HepG2 (cell line): ENCODE results near the gene SMAD6. TPM values are rescaled to one million over a fixed set of nuclear protein-coding genes. Genes with fewer than 3 reads are reported as not detected.
A peak's percentile ranks its signal among the peaks of the same experiment; 100 is the strongest.

Source experiments
- ATF7 ChIP-seq, 2 experiments: fragments of 450-650 bp in 1 of 2; sonication (generic) in 1 of 2; formaldehyde crosslinking in 1 of 2; IDR thresholded peaks; 2 replicates each; pipeline versions ENCODE4 v1.4.0 to v1.6.1; 2016 to 2020; ENCODE audit warnings: antibody characterized with exemption in 1 of 2, mild to moderate bottlenecking in 1 of 2, missing genetic modification reagents in 1 of 2
- BHLHE40 ChIP-seq: IDR thresholded peaks from 2 replicates; pipeline ENCODE4 v1.6.1; 2011; ENCODE audit warnings: low read length, improper control_type of control experiment
- DNMT3B ChIP-seq: conservative IDR thresholded peaks from 2 replicates; pipeline ENCODE4 v1.6.1; 2016; ENCODE audit warnings: missing biosample characterization, control low read depth
- GATA4 ChIP-seq: sonication (generic); IDR thresholded peaks from 2 replicates; pipeline ENCODE4 v1.6.1; 2016; ENCODE audit warnings: antibody characterized with exemption, low read depth, borderline replicate concordance
- ISL2 ChIP-seq: sonication (generic); formaldehyde crosslinking; IDR thresholded peaks from 2 replicates; pipeline ENCODE4 v1.5.0; 2020; ENCODE audit warnings: missing genetic modification reagents
- JDP2 ChIP-seq: sonication (generic); formaldehyde crosslinking; IDR thresholded peaks from 2 replicates; pipeline ENCODE4 v1.8.1; 2022; ENCODE audit warnings: missing genetic modification reagents, borderline replicate concordance
- MATR3 ChIP-seq: sonication (generic); formaldehyde crosslinking; IDR thresholded peaks from 2 replicates; pipeline ENCODE4 v1.4.0; 2020; ENCODE audit warnings: missing genetic modification reagents
- NFRKB ChIP-seq: fragments of 450-650 bp; IDR thresholded peaks from 2 replicates; pipeline ENCODE4 v1.6.1; 2017
- ONECUT2 ChIP-seq: sonication (generic); formaldehyde crosslinking; IDR thresholded peaks from 2 replicates; pipeline ENCODE4 v1.4.0; 2020; ENCODE audit warnings: missing genetic modification reagents
- REPIN1 ChIP-seq: sonication (generic); formaldehyde crosslinking; IDR thresholded peaks from 2 replicates; pipeline ENCODE4 v1.8.0; 2022; ENCODE audit warnings: missing genetic modification reagents, low read depth, mild to moderate bottlenecking, borderline replicate concordance
- SP4 ChIP-seq: sonication (generic); formaldehyde crosslinking; IDR thresholded peaks from 2 replicates; pipeline ENCODE4 v1.8.1; 2023; ENCODE audit warnings: mild to moderate bottlenecking, missing genetic modification reagents
- TEAD3 ChIP-seq: optimal IDR thresholded peaks from 2 replicates; pipeline ENCODE3; 2016; ENCODE audit warnings: borderline replicate concordance
- ZFY ChIP-seq: sonication (generic); formaldehyde crosslinking; IDR thresholded peaks from 2 replicates; pipeline ENCODE4 v1.4.0; 2020; ENCODE audit warnings: missing genetic modification reagents
- ZKSCAN8 ChIP-seq: IDR thresholded peaks from 2 replicates; pipeline ENCODE4 v1.6.1; 2016; ENCODE audit warnings: borderline replicate concordance, missing genetic modification reagents, missing compliant biosample characterization
- ZNF451 ChIP-seq: sonication (generic); formaldehyde crosslinking; IDR thresholded peaks from 2 replicates; pipeline ENCODE4 v1.5.0; 2020; ENCODE audit warnings: mild to moderate bottlenecking, missing genetic modification reagents
- ZNF720 ChIP-seq: sonication (generic); formaldehyde crosslinking; IDR thresholded peaks from 2 replicates; pipeline ENCODE4 v1.4.0; 2020; ENCODE audit warnings: missing genetic modification reagents
- ZNF790 ChIP-seq: sonication (generic); formaldehyde crosslinking; IDR thresholded peaks from 2 replicates; pipeline ENCODE4 v1.8.0; 2022; ENCODE audit warnings: missing genetic modification reagents, mild to moderate bottlenecking, borderline replicate concordance
- polyA plus RNA-seq, 8 experiments: library from polyadenylated mRNA; depleted of rRNA in 3 of 8; stranded (reverse) in 7 of 8; unstranded in 1 of 8; fragments of >200 nt; fragmentation: Illumina TruSeq in 4 of 8; extraction: Trizol in 4 of 8; gene quantifications; 2 replicates each; pipeline versions ENCODE4 v1.2.1 to v1.2.3, GENCODE V29; 2011 to 2016; ENCODE audit warnings: low read depth in 4 of 8, missing spikeins in 1 of 8, mixed read lengths in 1 of 8; ENCODE audit not compliant: insufficient read depth in 1 of 8
- total RNA-seq, 5 experiments: library from RNA; depleted of rRNA; stranded (reverse); fragments of >200 nt; fragmentation: Illumina TruSeq; extraction: Trizol; gene quantifications; 2 replicates each; pipeline ENCODE4 v1.2.3, GENCODE V29; 2016; ENCODE audit warnings: low read depth in 1 of 5
- TF ChIP-seq, protein P1 (sequence below): sonication (generic); formaldehyde crosslinking; conservative IDR thresholded peaks from 2 replicates; pipeline ENCODE4 v1.4.0; 2020; ENCODE audit warnings: mild to moderate bottlenecking, missing genetic modification reagents, moderate library complexity
- TF ChIP-seq, protein P2 (sequence below): sonication (generic); formaldehyde crosslinking; IDR thresholded peaks from 2 replicates; pipeline ENCODE4 v1.4.0; 2020; ENCODE audit warnings: mild to moderate bottlenecking, missing genetic modification reagents
- TF ChIP-seq, protein P3 (sequence below): sonication (generic); formaldehyde crosslinking; IDR thresholded peaks from 2 replicates; pipeline ENCODE4 v1.5.1; 2020; ENCODE audit warnings: mild to moderate bottlenecking, missing genetic modification reagents, moderate library complexity

Gene SMAD6
- total and polyA plus RNA-seq, 2 of the 13 experiments (the other 11 are each of a cell fraction or from before 2014, with no cell fraction given), result 3.3 to 4.4 TPM

DNA sequence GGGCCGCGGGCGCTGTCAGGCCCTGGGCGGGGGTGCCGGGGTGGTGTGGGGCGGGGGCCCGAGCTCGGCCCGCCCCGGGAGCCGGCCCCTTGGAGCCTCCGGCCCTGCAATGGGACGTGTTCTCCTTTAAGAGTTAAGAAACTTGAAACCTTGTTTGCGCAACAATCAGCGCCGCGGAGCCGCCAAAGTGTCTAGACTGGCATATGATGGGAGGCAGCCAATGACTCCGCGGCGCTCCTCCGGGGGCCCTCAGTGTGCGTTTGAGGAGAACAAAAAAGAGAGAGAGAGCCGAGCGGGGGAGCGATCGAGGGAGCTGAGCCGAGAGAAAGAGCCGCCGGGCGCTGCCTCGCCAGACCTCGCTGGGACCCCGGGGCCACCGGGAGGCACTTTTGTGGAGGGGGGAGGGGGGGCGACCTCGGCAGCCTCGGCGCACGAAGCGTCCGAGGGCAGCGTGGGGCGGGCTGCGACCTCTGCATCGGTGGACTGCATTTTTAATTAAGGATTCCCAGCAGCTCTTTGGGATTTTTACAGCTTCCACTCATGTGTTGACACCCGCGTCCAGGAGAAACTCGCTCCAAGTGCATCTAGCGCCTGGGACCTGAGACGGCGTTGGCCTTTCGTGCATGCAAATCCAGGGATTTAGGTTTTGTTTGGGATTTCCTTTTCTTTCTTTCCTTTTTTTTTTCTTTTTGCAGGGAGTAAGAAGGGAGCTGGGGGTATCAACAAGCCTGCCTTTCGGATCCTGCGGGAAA is at the start of gene SMAD6 (continued):
- TF ChIP-seq, protein P1, sequence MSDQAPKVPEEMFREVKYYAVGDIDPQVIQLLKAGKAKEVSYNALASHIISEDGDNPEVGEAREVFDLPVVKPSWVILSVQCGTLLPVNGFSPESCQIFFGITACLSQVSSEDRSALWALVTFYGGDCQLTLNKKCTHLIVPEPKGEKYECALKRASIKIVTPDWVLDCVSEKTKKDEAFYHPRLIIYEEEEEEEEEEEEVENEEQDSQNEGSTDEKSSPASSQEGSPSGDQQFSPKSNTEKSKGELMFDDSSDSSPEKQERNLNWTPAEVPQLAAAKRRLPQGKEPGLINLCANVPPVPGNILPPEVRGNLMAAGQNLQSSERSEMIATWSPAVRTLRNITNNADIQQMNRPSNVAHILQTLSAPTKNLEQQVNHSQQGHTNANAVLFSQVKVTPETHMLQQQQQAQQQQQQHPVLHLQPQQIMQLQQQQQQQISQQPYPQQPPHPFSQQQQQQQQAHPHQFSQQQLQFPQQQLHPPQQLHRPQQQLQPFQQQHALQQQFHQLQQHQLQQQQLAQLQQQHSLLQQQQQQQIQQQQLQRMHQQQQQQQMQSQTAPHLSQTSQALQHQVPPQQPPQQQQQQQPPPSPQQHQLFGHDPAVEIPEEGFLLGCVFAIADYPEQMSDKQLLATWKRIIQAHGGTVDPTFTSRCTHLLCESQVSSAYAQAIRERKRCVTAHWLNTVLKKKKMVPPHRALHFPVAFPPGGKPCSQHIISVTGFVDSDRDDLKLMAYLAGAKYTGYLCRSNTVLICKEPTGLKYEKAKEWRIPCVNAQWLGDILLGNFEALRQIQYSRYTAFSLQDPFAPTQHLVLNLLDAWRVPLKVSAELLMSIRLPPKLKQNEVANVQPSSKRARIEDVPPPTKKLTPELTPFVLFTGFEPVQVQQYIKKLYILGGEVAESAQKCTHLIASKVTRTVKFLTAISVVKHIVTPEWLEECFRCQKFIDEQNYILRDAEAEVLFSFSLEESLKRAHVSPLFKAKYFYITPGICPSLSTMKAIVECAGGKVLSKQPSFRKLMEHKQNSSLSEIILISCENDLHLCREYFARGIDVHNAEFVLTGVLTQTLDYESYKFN, result peak; percentile 50; the same call in 1 of the 2 replicates
- TF ChIP-seq MATR3 (CRISPR knock-in tag) (no peak), NFRKB (no peak), REPIN1 (CRISPR knock-in tag) (no peak), DNMT3B (CRISPR knock-in tag) (no peak), ZNF720 (CRISPR knock-in tag) (no peak), GATA4 (peak; percentile 56; the same call in 1 of the 2 replicates), ZNF790 (CRISPR knock-in tag) (0 out of 2 replicates have a peak, but pooled peaks have one; percentile 5), BHLHE40 (no peak), ZFY (CRISPR knock-in tag) (no peak), JDP2 (CRISPR knock-in tag) (no peak), TEAD3 (CRISPR knock-in tag) (no peak), SP4 (CRISPR knock-in tag) (no peak), ZNF451 (CRISPR knock-in tag) (0 out of 2 replicates have a peak, but pooled peaks have one; percentile 42), ZKSCAN8 (CRISPR knock-in tag) (no peak; the same call in 1 of the 2 replicates), ONECUT2 (CRISPR knock-in tag) (no peak), ISL2 (CRISPR knock-in tag) (peak; percentile 20; the same call in 1 of the 2 replicates), ATF7 (IDR thresholded peaks at IDR 0.05) (no peak), ATF7 (CRISPR knock-in tag; IDR thresholded peaks at IDR 0.05) (no peak)
- TF ChIP-seq, protein P2, sequence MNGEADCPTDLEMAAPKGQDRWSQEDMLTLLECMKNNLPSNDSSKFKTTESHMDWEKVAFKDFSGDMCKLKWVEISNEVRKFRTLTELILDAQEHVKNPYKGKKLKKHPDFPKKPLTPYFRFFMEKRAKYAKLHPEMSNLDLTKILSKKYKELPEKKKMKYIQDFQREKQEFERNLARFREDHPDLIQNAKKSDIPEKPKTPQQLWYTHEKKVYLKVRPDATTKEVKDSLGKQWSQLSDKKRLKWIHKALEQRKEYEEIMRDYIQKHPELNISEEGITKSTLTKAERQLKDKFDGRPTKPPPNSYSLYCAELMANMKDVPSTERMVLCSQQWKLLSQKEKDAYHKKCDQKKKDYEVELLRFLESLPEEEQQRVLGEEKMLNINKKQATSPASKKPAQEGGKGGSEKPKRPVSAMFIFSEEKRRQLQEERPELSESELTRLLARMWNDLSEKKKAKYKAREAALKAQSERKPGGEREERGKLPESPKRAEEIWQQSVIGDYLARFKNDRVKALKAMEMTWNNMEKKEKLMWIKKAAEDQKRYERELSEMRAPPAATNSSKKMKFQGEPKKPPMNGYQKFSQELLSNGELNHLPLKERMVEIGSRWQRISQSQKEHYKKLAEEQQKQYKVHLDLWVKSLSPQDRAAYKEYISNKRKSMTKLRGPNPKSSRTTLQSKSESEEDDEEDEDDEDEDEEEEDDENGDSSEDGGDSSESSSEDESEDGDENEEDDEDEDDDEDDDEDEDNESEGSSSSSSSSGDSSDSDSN, result peak; percentile 23; the same call in 1 of the 2 replicates
- TF ChIP-seq, protein P3, sequence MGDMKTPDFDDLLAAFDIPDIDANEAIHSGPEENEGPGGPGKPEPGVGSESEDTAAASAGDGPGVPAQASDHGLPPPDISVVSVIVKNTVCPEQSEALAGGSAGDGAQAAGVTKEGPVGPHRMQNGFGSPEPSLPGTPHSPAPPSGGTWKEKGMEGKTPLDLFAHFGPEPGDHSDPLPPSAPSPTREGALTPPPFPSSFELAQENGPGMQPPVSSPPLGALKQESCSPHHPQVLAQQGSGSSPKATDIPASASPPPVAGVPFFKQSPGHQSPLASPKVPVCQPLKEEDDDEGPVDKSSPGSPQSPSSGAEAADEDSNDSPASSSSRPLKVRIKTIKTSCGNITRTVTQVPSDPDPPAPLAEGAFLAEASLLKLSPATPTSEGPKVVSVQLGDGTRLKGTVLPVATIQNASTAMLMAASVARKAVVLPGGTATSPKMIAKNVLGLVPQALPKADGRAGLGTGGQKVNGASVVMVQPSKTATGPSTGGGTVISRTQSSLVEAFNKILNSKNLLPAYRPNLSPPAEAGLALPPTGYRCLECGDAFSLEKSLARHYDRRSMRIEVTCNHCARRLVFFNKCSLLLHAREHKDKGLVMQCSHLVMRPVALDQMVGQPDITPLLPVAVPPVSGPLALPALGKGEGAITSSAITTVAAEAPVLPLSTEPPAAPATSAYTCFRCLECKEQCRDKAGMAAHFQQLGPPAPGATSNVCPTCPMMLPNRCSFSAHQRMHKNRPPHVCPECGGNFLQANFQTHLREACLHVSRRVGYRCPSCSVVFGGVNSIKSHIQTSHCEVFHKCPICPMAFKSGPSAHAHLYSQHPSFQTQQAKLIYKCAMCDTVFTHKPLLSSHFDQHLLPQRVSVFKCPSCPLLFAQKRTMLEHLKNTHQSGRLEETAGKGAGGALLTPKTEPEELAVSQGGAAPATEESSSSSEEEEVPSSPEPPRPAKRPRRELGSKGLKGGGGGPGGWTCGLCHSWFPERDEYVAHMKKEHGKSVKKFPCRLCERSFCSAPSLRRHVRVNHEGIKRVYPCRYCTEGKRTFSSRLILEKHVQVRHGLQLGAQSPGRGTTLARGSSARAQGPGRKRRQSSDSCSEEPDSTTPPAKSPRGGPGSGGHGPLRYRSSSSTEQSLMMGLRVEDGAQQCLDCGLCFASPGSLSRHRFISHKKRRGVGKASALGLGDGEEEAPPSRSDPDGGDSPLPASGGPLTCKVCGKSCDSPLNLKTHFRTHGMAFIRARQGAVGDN (CRISPR knock-in tag), result no peak
